GM21526 (cell line): ENCODE data around the gene ARRB2.

Source experiments
- ATAC-seq: cut with Tn5 transposase; IDR thresholded peaks from one replicate; pipeline ENCODE4 v1.9.1; 2021; ENCODE audit warnings: moderate library complexity; ENCODE audit not compliant: unreplicated experiment, low FRiP score

The ARRB2 gene

GRCh38 chr17:4748686-4749085 lies 38.3 kb downstream of the ARRB2 start:
- ATAC-seq = no peak

- no peak for ATAC-seq
Observed at GRCh38 chr17:4750606-4751005, 40.2 kb downstream of the ARRB2 start.

GRCh38 chr17:4751932-4752331 lies 41.5 kb downstream of the ARRB2 start:
- ATAC-seq = no peak

GRCh38 chr17:4753392-4753791 lies 43.0 kb downstream of the ARRB2 start:
- no peak for ATAC-seq

- ATAC-seq = no peak
Observed at GRCh38 chr17:4759776-4760236, 49.4 kb downstream of the ARRB2 start.

- no peak for ATAC-seq
Observed at GRCh38 chr17:4764595-4764994, 54.2 kb downstream of the ARRB2 start.

- no peak for ATAC-seq
Observed at GRCh38 chr17:4766201-4766600, 55.8 kb downstream of the ARRB2 start.

GRCh38 chr17:4766723-4767122 lies 56.3 kb downstream of the ARRB2 start:
- ATAC-seq = no peak

- no peak for ATAC-seq
Observed at GRCh38 chr17:4768298-4768697, 57.9 kb downstream of the ARRB2 start.

- ATAC-seq = no peak
Observed at GRCh38 chr17:4769628-4770027, 59.2 kb downstream of the ARRB2 start.
